Spinal cord (tissue), 10 donors: Measurements from ENCODE around the gene FAM222A. TPM values are rescaled to one million over a fixed set of nuclear protein-coding genes. Genes with fewer than 3 reads are reported as not detected.

Experiments used
- DNase-seq, 6 donors: peaks; one replicate each; pipeline versions ENCODE4 v3.0.0 to v3.0.0-alpha.2; 2013 to 2015; ENCODE audit warnings: low spot score in 6 of 6, low read depth in 4 of 6
- H3K27ac ChIP-seq: one replicate; pipeline ENCODE4 v1.5.1; 2013; ENCODE audit warnings: low read depth, low read length, control low read depth
- H3K27me3 ChIP-seq: one replicate; pipeline ENCODE4 v1.6.1; 2013; ENCODE audit warnings: low read length; ENCODE audit not compliant: control insufficient read depth, insufficient read depth
- H3K36me3 ChIP-seq: one replicate; pipeline ENCODE4 v1.6.1; 2013; ENCODE audit warnings: low read length; ENCODE audit not compliant: control insufficient read depth, insufficient read depth
- H3K4me1 ChIP-seq: one replicate; pipeline ENCODE4 v1.6.1; 2013; ENCODE audit warnings: low read length; ENCODE audit not compliant: control insufficient read depth, insufficient read depth
- H3K4me3 ChIP-seq: one replicate; pipeline ENCODE4 v1.5.1; 2013; ENCODE audit warnings: low read depth, low read length, control low read depth
- H3K9me3 ChIP-seq: one replicate; pipeline ENCODE4 v1.6.1; 2013; ENCODE audit warnings: low read length; ENCODE audit not compliant: control insufficient read depth, insufficient read depth
- WGBS: methylation state at CpG from one replicate; pipeline ENCODE4 v1.1.5; 2013; ENCODE audit warnings: missing lambda C conversion rate; ENCODE audit not compliant: insufficient coverage; 5-methylcytosine and 5-hydroxymethylcytosine counted together
- polyA plus RNA-seq, 2 donors: library from polyadenylated mRNA; unstranded; fragments of 120-200 nt; gene quantifications; one replicate each; pipeline ENCODE4 v1.2.1, GENCODE V29; 2013; ENCODE audit not compliant: insufficient read length in 2 of 2
- total RNA-seq, 2 donors: library from RNA; depleted of rRNA in 1 of 2; stranded (reverse); fragments of 120-200 nt in 1 of 2; fragments of >200 nt in 1 of 2; gene quantifications; one replicate each; pipeline versions ENCODE4 v1.2.3 to v1.2.4, GENCODE V29; 2013 to 2014
- donor health status: healthy.

The FAM222A gene
- total and polyA plus RNA-seq, 4 donors = 5.2 to 25.0 (median 14.6) TPM

DNA sequence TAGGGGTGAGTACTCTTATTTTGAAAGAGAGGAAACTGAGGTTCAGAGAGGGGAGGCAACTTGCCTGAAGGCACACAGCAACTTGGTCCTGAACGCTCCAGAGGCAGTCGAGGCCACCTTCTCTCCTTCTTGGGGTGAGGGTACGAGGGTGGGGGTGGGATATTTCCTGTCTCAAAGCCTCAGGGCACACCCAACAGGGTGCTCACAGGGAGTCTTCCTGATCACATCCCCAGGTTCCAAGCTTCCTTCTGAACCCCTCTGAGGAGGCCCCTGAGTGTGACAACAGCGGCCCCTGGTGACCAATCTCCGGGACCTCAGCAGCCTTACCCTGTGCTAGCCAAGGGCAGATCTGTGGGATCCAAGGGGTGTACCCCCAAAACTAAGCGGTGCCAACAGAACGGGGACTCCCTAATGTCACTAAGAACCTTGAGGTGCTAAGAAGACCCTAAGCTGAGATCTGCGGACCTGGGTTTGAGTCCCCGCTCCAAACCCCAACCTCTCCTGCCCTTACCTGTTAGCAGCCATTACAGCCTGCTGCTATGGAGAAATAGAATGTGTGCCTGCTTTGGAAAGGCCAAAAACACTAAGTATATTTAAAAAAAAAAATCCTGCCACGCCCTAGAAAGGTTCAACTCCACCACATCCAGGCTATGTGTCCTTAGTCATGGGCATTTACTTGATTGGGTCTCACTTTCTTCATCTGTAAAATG, 61.7 kb downstream of the FAM222A start:
- peaks cover 15% of the 10 kb centered on the region for H3K36me3 ChIP-seq
- H3K4me1 ChIP-seq = peaks cover 23% of the 10 kb centered on the region
- H3K9me3 ChIP-seq = no peaks in the 10 kb centered on the region
- no peak overlapping the region for H3K27ac ChIP-seq
- 14% methylated on average over 6 of the region's 10 CpGs for WGBS
- H3K4me3 ChIP-seq = no peak overlapping the region
- no peaks in the 10 kb centered on the region for H3K27me3 ChIP-seq
- peak in 4 of 6 donors; percentile 39 to 84 (median 65) for DNase-seq

DNA sequence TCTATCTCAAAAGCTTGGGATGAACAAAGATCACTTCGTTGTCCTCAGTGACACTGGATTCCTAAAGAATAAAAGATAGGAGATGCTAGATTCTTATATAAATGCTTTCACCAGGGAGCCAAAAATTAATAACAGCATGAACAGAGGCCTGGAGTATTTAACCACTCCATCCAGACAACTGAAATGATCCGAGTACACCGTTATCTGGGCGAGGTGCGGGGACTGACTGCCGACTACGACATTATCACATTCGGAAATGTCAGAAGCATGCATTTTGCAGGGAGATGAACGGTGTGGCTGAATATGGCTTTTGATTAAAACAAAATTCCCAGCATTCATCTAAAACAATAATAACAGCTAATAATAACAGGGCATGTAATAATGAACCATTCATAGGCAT, 63.0 kb downstream of the FAM222A start:
- peak in 1 of 6 donors; percentile 81 for DNase-seq
- Histone ChIP-seq H3K27ac (no peak overlapping the region), H3K4me3 (no peak overlapping the region), H3K9me3 (no peaks in the 10 kb centered on the region), H3K27me3 (no peaks in the 10 kb centered on the region), H3K36me3 (peaks cover 8% of the 10 kb centered on the region), H3K4me1 (peaks cover 13% of the 10 kb centered on the region)
- no CpG with 5 or more reads among the region's 9 CpGs for WGBS

DNA sequence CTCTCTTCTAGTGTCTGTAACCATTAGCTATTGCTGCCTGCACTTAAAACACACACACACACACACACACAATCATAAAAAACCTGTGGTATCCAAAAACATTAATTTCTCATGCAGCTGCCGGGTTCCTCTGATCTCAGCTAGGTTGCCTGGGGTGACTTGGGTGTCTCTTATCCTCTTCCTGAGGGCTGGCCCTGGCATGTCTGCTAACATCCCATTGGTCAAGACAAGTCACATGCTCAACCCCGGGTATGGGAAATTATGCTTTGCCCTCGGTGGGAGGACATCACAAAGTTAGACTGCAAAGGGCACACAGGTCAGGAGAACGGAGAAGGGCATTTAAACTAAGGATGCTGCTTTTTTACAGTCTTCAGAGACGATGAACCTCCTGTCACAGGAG, 63.9 kb downstream of the FAM222A start:
- no peak for DNase-seq
- Histone ChIP-seq H3K9me3 (no peaks in the 10 kb centered on the region), H3K4me1 (peaks cover 15% of the 10 kb centered on the region), H3K27me3 (no peaks in the 10 kb centered on the region), H3K27ac (no peak overlapping the region), H3K36me3 (no peaks in the 10 kb centered on the region), H3K4me3 (no peak overlapping the region)
- 18% methylated on average over 4 of the region's 5 CpGs for WGBS

DNA sequence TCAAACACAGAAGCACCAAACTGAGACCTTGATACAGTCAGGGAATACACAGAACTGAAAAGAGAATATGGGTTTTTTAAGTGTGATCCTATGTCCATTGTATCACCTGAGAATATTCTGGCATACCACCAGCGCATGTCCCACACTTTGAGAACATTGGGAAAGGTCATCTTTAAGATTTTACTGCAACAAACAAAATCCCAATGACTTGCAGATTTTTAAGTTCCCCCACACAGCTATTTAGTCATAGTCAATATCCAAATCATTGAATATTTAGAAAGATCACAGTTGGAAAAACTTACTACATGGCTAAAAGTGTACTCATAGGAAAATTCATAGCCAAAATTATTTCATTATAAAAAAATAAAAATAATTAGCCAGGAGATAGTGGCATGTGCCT, 65.1 kb downstream of the FAM222A start:
- H3K9me3 ChIP-seq = no peaks in the 10 kb centered on the region
- peaks cover 17% of the 10 kb centered on the region for H3K4me1 ChIP-seq
- no peak for DNase-seq
- no peak overlapping the region for H3K4me3 ChIP-seq
- H3K27me3 ChIP-seq = no peaks in the 10 kb centered on the region
- H3K36me3 ChIP-seq = peaks cover 3% of the 10 kb centered on the region
- no CpG with 5 or more reads among the region's 1 CpG for WGBS
- no peak overlapping the region for H3K27ac ChIP-seq

DNA sequence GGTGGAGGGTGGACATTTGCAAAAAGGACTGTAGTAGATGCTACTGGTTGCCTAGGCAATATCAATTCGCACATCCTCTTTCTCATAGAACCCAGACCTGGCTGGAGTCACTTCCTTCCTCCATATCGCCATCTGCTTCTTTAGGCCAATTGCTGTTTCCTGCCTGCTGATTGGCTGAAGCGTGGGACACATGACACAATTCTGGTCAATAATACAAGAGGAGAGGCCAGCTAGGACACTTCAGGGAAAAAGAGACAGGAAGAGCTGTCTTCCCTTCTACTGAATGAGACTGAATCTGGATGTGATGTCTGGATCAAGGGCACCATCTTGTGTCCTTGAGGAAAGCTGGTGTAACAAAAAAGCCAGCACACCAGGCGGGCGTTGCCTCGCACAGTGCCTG, 65.8 kb downstream of the FAM222A start:
- Histone ChIP-seq H3K4me1 (peaks cover 18% of the 10 kb centered on the region), H3K27ac (no peak overlapping the region), H3K9me3 (no peaks in the 10 kb centered on the region), H3K27me3 (no peaks in the 10 kb centered on the region), H3K4me3 (no peak overlapping the region), H3K36me3 (peaks cover 3% of the 10 kb centered on the region)
- 86% methylated on average over 4 of the region's 6 CpGs for WGBS
- DNase-seq = no peak

DNA sequence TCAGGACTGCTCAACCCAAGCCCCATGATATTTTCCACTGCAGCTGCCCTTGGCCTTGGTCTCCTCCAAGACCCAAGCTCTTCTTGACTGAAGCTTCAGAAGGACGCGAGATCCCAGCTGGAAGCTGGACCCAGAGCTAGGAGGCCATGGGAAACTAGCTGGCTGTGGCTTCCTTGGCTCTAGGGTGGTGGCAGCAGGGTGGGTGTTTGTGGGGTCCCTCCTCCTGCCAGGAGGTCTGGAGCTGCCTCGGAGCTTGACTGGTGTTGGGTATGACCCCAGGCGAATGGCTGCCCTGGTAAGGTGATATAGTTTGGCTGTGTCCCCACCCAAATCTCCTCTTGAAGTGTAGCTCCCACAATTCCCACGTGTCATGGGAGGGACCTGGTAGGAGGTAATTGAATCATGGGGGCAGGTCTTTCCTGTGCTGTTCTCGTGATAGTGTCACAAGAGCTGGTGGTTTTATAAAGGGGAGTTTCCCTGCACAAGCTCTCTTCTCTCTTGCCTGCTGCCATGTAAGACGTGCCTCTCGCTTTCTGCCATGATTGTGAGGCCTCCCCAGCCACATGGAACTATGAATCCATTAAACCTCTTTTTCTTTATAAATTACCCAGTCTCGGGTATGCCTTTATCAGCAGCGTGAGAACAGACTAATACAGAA, 68.2 kb downstream of the FAM222A start:
- Histone ChIP-seq H3K36me3 (peaks cover 7% of the 10 kb centered on the region), H3K27ac (no peak overlapping the region), H3K27me3 (no peaks in the 10 kb centered on the region), H3K4me1 (peaks cover 18% of the 10 kb centered on the region), H3K9me3 (no peaks in the 10 kb centered on the region), H3K4me3 (no peak overlapping the region)
- no peak for DNase-seq
- WGBS = 70% methylated on average over 5 of the region's 10 CpGs

DNA sequence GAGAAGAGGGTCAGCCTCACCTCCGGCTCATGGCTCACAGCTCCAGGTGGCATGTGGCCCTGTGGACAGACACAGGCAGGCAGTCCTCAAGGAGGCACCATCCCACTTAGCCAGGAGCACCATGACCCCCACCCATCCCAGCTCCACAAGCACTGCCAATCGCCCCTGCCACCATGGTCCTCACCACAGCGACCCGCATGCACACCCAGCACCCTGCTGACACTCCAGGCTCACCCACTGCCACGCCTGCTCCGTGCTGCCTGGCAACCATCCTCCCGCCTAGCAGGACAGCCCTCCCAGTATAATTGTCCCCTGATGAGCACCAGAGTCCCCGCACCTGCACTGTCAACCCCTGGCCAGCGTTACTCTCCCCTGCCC, 68.7 kb downstream of the FAM222A start:
- DNase-seq = no peak
- Histone ChIP-seq H3K9me3 (no peaks in the 10 kb centered on the region), H3K4me3 (no peak overlapping the region), H3K36me3 (peaks cover 7% of the 10 kb centered on the region), H3K27me3 (no peaks in the 10 kb centered on the region), H3K27ac (no peak overlapping the region), H3K4me1 (peaks cover 15% of the 10 kb centered on the region)
- 77% methylated on average over 9 of the region's 9 CpGs for WGBS

DNA sequence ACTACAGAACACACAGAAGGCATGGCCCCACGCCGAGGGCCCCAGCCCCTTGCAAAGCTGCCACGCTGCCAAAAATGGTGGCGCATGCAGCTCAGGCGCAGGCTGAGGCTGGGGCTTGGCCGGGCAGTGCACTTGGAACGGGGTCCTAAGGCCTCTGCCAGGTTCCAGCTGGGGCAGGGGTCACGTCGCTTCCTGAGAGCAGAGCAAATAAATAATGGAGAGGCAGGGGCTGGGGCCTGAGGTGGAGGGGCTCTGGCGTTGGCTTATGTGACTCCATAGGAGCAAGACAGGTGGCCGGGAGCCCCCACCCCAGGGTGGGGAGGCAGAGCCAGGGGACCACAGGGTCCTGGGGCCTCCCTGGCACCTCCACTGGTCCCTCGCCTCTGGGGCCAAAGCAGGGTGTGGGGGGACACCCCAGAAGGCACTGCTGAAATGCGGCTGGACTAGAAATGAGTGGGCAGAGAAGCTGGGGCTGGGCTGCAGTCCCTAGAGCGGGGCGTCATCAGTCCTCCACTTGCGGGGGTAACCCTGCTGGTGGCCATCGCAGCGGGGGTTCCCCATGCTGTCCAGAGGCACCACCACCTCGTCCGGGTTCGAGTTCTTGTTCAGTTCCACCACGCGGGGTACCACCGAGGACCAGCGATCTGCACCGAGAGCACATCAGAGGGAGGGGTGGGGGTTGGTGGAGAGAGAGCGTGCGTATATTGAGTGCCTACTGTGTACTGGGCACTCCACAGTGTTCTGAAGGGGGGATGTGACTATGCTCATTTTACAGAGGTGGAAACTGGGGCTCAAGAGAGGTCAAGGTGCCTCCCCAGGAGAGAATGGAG, 69.7 kb downstream of the FAM222A start:
- WGBS = 68% methylated on average over 28 of the region's 28 CpGs
- H3K27ac ChIP-seq = no peak overlapping the region
- DNase-seq = peak in 1 of 6 donors; percentile 46

DNA sequence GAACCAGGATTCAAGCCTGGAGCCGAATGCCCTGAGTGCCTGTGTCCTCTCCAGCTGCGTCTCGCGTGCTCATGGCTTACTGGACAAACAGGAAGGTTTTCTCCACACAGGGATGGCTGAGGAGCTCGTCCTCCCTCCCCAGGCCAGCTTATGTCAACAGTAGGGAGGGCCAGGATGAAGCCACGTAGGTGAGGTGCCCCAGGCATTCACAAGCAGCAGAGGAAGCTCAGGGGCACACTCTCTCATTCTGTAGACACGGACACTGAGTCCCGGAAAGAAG, 70.3 kb downstream of the FAM222A start:
- peaks cover 7% of the 10 kb centered on the region for H3K36me3 ChIP-seq
- H3K4me3 ChIP-seq = no peak overlapping the region
- WGBS = 90% methylated on average over 8 of the region's 8 CpGs
- no peaks in the 10 kb centered on the region for H3K9me3 ChIP-seq
- H3K4me1 ChIP-seq = peaks cover 15% of the 10 kb centered on the region
- no peaks in the 10 kb centered on the region for H3K27me3 ChIP-seq
- DNase-seq = no peak
- H3K27ac ChIP-seq = no peak overlapping the region

More for the DNA sequence above, 69.7 kb downstream of the FAM222A start:
- Histone ChIP-seq H3K36me3 (peaks cover 7% of the 10 kb centered on the region), H3K4me3 (no peak overlapping the region), H3K27me3 (no peaks in the 10 kb centered on the region), H3K9me3 (no peaks in the 10 kb centered on the region), H3K4me1 (peaks cover 15% of the 10 kb centered on the region)
